ENCODE results near the gene BTRC. TPM values are rescaled to one million over a fixed set of nuclear protein-coding genes. Genes with fewer than 3 reads are reported as not detected.

The BTRC gene
- polyA plus RNA-seq, 3 donors from 2014 or later = 3.7 to 9.0 (median 7.4) TPM

DNA sequence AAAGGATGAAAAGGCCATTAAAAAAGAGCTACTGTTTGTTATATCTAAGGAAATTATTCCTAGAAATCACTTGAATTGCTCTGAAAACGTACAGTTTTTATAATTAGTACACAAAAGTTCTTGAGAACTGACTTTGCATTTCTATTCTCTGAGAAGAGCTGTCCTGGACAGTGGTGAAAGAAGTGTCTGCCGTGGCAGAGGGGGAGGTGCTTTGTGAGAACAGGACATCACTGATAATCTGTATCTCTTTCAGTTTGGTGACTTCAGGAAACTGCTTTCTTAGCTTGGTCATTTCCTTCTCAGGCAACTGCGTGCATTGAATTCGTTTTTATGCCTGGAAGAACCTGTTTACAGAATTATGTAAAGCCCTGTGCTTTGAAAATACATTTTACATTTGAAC, 182.0 kb downstream of the BTRC start:
- H3K27me3 Mint-ChIP-seq (ENCODE audit: low read depth in 3 of 3) = peaks cover 0 to 3% (median 0%) of the 10 kb centered on the region in 3 donors
- no peaks in the 10 kb centered on the region for H3K9me3 Mint-ChIP-seq
- peaks cover 26 to 53% (median 27%) of the 10 kb centered on the region in 3 donors for H3K36me3 Mint-ChIP-seq
- DNase-seq = no peak
- no peak overlapping the region for H3K27ac Mint-ChIP-seq
- no peaks in the 10 kb centered on the region for H3K4me1 Mint-ChIP-seq
- no peak overlapping the region for H3K4me3 Mint-ChIP-seq

DNA sequence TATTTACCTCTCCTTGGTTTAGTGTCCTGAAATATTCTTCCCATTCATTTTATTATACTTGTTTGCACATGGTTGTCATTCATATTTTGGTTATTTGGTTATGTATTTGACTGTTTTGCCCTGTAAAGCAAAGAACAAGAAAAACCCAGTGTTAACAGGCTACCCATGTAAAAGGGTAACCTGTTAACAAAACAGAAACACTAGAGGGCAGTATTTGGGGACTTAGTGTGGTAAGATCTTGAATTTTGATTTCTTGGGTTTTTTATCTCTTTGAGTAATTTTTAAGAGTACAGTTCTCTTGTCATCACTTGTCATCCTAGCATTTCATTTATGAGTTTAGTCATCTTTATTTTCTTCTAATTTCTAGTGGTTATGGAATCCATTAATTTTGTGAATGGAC, 182.8 kb downstream of the BTRC start:
- H3K9me3 Mint-ChIP-seq = no peaks in the 10 kb centered on the region
- no peaks in the 10 kb centered on the region for H3K4me1 Mint-ChIP-seq
- peaks cover 26 to 53% (median 27%) of the 10 kb centered on the region in 3 donors for H3K36me3 Mint-ChIP-seq
- DNase-seq = peak in 2 of 3 donors; percentile 6 to 11
- no peak overlapping the region for H3K27ac Mint-ChIP-seq
- peaks cover 0 to 3% (median 0%) of the 10 kb centered on the region in 3 donors for H3K27me3 Mint-ChIP-seq (ENCODE audit: low read depth in 3 of 3)
- H3K4me3 Mint-ChIP-seq = no peak overlapping the region

DNA sequence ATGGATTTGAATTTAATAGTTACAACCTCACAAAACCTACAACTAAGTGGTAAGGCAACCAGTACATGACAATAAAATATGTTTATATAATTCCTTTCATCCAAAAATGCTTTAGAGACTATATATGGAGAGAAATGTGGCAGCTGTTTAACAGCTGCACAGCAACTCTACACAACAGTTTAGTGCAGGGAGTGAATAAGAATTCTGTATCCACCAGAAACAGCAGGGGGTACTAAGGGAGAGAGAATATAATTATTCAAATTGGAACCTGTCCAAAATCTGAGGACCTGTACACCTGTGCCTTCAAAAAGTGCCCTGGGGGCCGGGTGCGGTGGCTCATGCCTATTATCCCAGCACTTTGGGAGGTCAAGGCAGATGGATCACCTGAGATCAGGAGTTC, 184.5 kb downstream of the BTRC start:
- no peak for DNase-seq
- Mint-ChIP-seq H3K9me3 (no peaks in the 10 kb centered on the region), H3K4me3 (no peak overlapping the region), H3K27ac (no peak overlapping the region), H3K27me3 (ENCODE audit: low read depth in 3 of 3) (peaks cover 0 to 3% (median 0%) of the 10 kb centered on the region in 3 donors), H3K36me3 (peaks cover 15 to 43% (median 16%) of the 10 kb centered on the region in 3 donors), H3K4me1 (no peaks in the 10 kb centered on the region)

DNA sequence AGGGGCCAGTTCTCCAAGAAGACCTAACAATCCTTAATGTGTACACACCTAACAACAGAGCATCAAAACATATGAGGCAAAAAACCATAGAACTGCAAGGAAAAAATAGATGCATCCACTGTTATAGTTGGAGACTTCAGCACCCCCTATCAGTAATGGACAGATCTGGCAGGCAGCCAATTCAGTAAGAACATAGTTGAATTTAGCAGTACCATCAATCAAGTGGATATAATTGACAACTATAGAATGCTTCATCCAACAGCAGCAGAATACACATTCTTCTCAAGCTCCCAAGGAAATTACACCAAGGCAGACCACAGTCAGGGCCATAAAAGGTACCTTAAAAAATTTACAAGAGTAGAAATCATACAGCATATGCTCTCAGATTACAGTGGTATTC, 191.9 kb downstream of the BTRC start:
- peaks cover 0 to 2% (median 0%) of the 10 kb centered on the region in 3 donors for H3K27me3 Mint-ChIP-seq (ENCODE audit: low read depth in 3 of 3)
- H3K4me3 Mint-ChIP-seq = no peak overlapping the region
- no peak for DNase-seq
- peaks cover 4 to 31% (median 10%) of the 10 kb centered on the region in 3 donors for H3K36me3 Mint-ChIP-seq
- H3K4me1 Mint-ChIP-seq = no peaks in the 10 kb centered on the region
- no peaks in the 10 kb centered on the region for H3K9me3 Mint-ChIP-seq
- H3K27ac Mint-ChIP-seq = no peak overlapping the region

DNA sequence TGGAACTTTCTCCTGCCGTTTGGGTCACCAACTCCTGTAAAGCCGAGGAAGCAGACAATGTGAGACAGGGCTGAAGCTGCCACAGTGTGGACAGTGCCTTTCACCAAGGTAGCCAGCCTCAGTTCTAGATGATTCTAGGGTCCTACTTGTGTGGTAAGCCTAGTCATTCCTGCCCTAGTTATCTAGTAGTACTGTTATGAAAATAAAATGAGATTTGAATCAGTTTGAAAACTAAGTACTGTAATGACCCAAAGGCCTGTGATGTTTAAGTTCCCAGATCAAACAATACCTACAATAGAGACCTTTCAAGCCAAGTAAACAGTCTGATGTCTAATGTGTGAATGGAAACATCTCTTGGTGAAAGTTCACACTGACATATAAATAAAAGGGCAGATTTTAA, 197.0 kb downstream of the BTRC start:
- no peaks in the 10 kb centered on the region for H3K9me3 Mint-ChIP-seq
- no peak for DNase-seq
- H3K4me3 Mint-ChIP-seq = no peak overlapping the region
- H3K4me1 Mint-ChIP-seq = no peaks in the 10 kb centered on the region
- no peak overlapping the region for H3K27ac Mint-ChIP-seq
- peaks cover 26 to 57% (median 32%) of the 10 kb centered on the region in 3 donors for H3K36me3 Mint-ChIP-seq
- peaks cover 0 to 4% (median 0%) of the 10 kb centered on the region in 3 donors for H3K27me3 Mint-ChIP-seq (ENCODE audit: low read depth in 3 of 3)

DNA sequence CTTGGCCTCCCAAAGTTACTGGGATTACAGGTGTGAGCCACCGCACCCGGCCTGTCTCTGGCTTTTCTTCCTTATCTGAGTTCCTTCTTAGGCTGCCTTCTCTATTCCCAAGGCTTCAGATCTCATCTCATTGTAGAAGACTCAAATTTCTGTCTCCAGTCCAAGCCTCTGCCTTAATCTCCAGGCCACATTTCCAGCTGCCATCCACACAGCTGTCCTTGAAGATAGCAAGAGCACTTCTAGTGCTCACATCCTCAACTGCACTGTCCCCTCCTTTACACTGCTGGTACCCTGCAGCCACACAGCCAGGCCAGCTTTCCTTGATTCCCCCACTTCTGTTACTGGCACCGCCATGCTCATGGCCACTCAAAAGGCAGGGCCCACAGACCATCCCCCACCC, 198.5 kb downstream of the BTRC start:
- peaks cover 26 to 48% (median 32%) of the 10 kb centered on the region in 3 donors for H3K36me3 Mint-ChIP-seq
- DNase-seq = no peak
- no peak overlapping the region for H3K4me3 Mint-ChIP-seq
- no peaks in the 10 kb centered on the region for H3K9me3 Mint-ChIP-seq
- H3K27me3 Mint-ChIP-seq (ENCODE audit: low read depth in 3 of 3) = peaks cover 0 to 4% (median 2%) of the 10 kb centered on the region in 3 donors
- H3K4me1 Mint-ChIP-seq = peaks cover 1 to 5% of the 10 kb centered on the region in 2 donors
- no peak overlapping the region for H3K27ac Mint-ChIP-seq

DNA sequence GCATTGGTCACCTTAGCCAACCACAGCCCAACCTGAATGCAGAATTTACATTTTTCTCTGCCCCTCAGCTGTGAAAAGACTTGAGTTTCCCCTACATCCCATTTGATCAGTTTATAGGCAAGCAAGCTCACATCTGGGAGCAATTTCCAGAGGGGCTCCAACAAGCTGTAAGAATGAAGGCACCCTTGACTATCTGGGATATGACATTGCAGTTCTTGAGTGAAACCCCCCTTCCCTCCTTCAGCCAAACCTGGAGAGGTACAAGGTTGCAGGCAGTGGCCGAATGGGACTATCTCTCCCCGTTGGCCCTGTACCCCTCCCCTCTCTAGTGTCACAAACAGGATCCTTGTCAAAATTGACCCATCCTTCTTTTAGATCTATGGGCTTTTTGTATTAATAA, 203.6 kb downstream of the BTRC start:
- no peak overlapping the region for H3K4me3 Mint-ChIP-seq
- H3K27ac Mint-ChIP-seq = peak overlapping the region in 1 of 6 donors; percentile 41
- DNase-seq = no peak
- no peaks in the 10 kb centered on the region for H3K9me3 Mint-ChIP-seq
- peaks cover 6 to 12% (median 9%) of the 10 kb centered on the region in 3 donors for H3K27me3 Mint-ChIP-seq (ENCODE audit: low read depth in 3 of 3)
- peaks cover 13 to 29% (median 18%) of the 10 kb centered on the region in 3 donors for H3K36me3 Mint-ChIP-seq
- H3K4me1 Mint-ChIP-seq = peaks cover 20 to 24% of the 10 kb centered on the region in 2 donors

DNA sequence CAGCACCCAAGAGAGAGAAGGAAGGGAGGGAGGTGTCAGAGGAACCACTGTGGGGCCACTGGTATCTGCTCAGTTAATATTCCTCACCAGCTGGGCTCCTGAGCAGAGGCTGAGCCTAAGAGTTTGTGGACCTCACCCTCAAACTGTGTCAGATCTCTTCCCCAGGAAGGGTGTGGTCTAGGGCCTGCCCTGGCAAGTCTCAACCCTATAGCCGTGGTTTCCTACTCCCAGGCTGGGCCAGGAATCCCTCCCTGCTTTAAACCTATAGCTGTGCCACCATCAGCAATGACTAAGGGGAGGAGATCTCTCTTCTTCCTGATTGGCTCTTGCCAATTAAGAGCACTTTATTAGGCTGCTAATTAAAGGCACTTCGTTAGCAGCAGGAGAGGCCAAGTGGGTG, 204.2 kb downstream of the BTRC start:
- Mint-ChIP-seq H3K27me3 (ENCODE audit: low read depth in 3 of 3) (peaks cover 6 to 11% (median 10%) of the 10 kb centered on the region in 3 donors), H3K27ac (peak overlapping the region in 1 of 6 donors; percentile 30), H3K4me3 (no peak overlapping the region), H3K4me1 (peaks cover 20 to 24% of the 10 kb centered on the region in 2 donors), H3K9me3 (no peaks in the 10 kb centered on the region), H3K36me3 (peaks cover 7 to 22% (median 14%) of the 10 kb centered on the region in 3 donors)
- DNase-seq = no peak

DNA sequence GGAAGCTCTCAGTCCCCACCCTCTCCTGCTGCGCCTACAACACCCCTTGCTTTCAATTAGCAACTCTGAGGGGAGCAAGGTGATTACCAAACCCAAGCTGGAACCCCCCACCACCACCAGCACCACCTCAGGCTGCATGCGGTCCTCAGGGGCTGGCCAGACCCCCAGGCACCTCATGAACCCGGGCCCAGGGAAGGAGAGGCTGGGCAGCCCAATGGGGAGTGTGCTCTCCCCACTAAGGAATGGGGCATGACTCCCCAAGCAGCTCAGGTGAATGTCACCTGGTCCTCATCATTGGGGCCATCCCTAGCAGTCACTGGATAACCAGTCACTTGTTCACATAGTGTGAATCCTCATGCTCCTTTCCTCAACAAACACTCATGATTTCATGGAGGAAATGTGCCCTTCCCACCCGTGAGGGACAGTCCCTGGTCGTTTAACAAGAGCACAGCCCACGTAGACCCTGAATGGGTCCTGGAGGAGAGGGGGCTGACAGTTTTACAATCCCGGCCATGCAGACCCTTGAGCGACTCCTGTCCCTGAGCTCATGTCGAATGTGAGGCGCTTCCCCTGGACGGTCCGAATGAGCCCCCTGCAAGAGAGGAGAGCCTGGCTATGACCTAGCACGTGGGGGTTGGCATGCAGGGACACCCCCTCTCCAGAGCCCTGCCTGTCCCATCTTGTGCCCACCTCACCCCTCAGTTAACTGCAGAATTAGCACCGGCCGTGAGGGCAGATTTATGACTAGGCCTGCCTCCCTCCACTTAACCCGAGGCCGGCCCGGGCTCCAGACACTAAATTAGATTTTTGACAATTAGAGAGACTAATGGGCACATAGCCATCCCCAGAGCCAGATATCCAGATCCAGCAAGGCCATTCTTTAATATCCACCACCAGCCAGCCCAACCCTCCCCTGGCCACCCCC, 205.0 kb downstream of the BTRC start:
- Mint-ChIP-seq H3K27me3 (ENCODE audit: low read depth in 3 of 3) (peaks cover 7 to 11% (median 10%) of the 10 kb centered on the region in 3 donors), H3K36me3 (peaks cover 0 to 15% (median 7%) of the 10 kb centered on the region in 3 donors), H3K4me3 (peak overlapping the region in 1 of 5 donors; percentile 39), H3K4me1 (peaks cover 20 to 24% of the 10 kb centered on the region in 2 donors), H3K27ac (peak overlapping the region in 1 of 6 donors; percentile 65), H3K9me3 (no peaks in the 10 kb centered on the region)
- DNase-seq = no peak

DNA sequence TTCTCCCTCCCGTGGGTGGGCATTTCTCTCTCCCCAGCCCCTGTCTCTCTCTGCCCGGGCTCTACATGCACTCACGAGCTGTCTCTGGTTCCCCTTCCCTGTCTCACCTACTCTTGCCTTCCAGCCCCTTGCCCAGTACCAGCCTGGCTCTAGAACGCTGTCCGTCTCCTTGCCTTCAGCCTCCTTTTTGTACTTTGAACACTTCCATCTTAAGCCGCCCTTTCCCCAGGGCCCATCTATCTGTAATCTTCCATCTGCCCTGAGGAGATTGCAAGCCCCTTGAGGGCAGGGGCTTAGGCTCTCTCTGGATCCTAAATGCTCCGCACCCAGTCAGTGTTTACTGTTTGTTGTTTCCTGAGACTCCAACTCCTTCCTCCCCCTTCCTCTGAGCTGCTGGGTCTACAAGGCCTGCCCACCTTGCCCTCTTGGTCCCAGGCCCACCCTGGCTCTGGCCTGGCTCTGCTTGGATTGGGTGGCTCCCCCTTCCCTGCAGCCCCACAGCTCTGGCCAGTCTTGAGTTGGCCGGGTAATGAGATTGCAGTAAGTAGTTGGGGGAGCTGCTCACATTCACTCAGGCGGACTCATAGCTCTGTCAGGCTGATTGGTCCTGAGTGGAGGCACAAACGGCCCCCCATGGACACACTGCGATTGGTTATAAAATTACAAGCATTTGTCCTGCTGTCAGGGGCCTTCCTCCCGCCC, 205.8 kb downstream of the BTRC start:
- peaks cover 0 to 8% (median 5%) of the 10 kb centered on the region in 3 donors for H3K36me3 Mint-ChIP-seq
- DNase-seq = no peak
- peaks cover 9 to 11% (median 10%) of the 10 kb centered on the region in 3 donors for H3K27me3 Mint-ChIP-seq (ENCODE audit: low read depth in 3 of 3)
- H3K9me3 Mint-ChIP-seq = no peaks in the 10 kb centered on the region
- H3K4me3 Mint-ChIP-seq = no peak overlapping the region
- peaks cover 20 to 24% of the 10 kb centered on the region in 2 donors for H3K4me1 Mint-ChIP-seq
- H3K27ac Mint-ChIP-seq = peak overlapping the region in 1 of 6 donors; percentile 65

DNA sequence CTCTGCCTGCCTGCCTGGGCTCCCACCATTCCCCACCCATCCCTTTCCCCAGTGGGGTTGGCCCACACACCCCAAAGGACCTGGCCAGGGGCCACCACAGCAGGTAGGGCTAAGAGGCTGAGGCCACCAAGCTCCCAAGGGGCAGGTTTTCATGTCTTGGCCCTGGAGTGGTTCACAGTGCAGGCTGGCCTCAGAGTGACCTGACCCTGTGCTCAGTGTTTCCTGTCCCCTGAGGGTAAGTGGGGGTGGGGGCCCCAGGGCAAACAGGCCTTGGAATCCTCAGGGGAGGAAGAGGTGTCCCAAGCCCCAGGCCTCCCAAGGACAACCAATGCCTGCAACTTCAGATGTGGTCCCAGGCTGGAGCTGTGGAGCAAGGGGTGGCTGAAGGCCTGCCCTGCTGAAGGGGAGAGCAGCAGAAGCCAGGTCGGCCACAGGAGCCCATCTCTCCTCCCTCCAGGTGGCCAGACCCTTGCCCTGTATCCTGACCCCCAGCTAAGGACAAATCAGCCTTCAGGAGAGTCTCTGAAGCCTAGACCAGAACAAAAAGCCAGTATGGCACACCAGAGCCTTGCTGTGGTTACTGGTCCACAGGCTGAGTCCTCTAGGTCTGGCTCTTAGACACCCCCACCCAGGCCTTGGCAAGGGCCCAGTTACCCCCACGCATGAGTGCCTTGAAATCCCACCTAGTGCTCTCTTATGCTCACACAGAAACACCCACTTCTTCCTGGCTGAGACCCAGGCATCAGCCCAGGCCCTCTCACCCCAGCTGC, 206.5 kb downstream of the BTRC start:
- H3K27me3 Mint-ChIP-seq (ENCODE audit: low read depth in 3 of 3) = peaks cover 10 to 16% (median 11%) of the 10 kb centered on the region in 3 donors
- no peak for DNase-seq
- H3K9me3 Mint-ChIP-seq = no peaks in the 10 kb centered on the region
- peaks cover 0 to 3% (median 0%) of the 10 kb centered on the region in 3 donors for H3K36me3 Mint-ChIP-seq
- H3K27ac Mint-ChIP-seq = no peak overlapping the region
- peaks cover 20 to 24% of the 10 kb centered on the region in 2 donors for H3K4me1 Mint-ChIP-seq
- no peak overlapping the region for H3K4me3 Mint-ChIP-seq

DNA sequence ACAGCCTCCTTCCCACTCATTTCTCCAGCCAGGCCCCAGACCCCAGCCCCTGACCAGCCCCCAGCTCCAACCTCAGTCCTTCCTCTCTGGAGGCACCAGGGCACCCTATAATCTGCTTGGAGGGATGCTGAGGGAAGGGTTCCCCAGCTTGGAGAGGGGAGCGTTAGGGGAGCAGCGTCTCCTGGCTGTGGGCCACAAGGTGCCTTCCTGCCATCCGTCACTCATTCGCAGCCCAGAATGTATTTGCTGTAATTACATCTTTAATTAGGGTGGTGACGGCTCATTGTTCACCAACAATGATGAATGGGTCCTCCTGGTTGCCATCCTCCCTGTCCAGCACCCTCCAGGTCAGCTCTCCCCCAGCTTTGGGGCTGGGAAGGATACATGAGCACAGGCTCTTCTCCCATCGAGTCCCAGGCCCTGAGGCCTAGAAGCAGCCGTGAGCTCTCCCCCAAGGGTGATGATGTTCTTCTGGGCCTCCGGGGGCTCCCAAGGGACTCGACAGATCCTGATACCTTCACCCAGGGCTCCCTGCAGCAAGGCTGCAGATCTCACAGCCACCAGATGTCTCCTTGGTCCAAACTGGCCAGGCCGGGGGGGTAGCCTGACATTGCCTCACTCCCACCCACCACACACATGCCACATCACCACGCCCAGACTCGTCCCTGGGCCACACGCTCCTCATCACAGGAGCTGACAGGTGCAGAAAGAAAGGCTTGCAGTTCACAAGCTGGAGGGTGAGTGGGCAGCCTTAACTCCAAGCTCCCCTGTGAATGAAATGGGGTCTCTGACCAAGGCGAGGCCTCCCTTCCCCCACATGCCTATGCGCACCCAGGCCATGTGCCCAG, 207.3 kb downstream of the BTRC start:
- H3K27ac Mint-ChIP-seq = no peak overlapping the region
- no peak for DNase-seq
- H3K4me3 Mint-ChIP-seq = no peak overlapping the region
- peaks cover 12 to 16% (median 14%) of the 10 kb centered on the region in 3 donors for H3K27me3 Mint-ChIP-seq (ENCODE audit: low read depth in 3 of 3)
- no peaks in the 10 kb centered on the region for H3K36me3 Mint-ChIP-seq
- H3K9me3 Mint-ChIP-seq = no peaks in the 10 kb centered on the region
- H3K4me1 Mint-ChIP-seq = peaks cover 20 to 25% of the 10 kb centered on the region in 2 donors

Data from immature natural killer cell (primary cell).